Measurements from ENCODE around the gene DTNA. TPM values are rescaled to one million over a fixed set of nuclear protein-coding genes. Genes with fewer than 3 reads are reported as not detected.

Gene DTNA
- total RNA-seq, 2 donors from 2014 or later: not detected

DNA sequence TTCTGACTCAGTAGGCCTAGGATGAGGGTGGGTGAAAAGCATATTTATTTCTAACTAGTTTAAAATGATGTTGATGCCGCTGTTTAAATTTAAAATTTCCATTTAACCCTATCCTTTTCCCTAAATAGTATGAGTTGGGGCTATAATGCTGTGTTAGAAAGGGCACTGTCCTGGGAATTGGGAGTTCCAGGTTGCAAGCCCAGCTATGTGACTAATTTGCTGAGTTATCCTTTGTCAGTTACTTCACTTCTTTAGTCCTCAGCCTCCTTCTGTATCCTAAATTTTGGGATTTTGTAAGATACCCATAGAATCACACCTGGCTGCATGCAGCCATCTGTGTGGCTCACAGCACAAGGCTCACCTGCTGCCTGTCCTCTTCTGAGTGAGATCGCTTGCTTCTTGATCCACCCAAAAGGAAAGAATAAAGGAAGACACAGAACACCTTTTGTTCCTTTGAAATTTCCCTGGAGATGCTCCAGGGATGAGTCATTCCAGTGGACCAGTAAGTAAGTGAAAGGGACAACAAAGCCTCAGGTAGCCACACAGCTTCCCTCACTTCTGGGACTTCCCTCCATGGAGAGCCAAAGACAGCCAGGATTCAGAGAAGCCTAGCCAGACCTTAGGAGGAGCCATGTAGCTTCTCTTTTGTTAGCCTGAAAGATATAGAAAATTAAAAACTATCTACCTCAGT is 97.2 kb downstream of the DTNA start:
- Mint-ChIP-seq H3K36me3 (ENCODE audit: low read depth) (peaks cover 2% of the 10 kb centered on the region), H3K27ac (no peak overlapping the region), H3K4me1 (no peaks in the 10 kb centered on the region), H3K4me3 (no peak overlapping the region), H3K27me3 (peaks cover 37% of the 10 kb centered on the region)
- no peaks in the 10 kb centered on the region for H3K9me3 ChIP-seq (ENCODE audit: control insufficient read depth, low read length, poor library complexity, severe bottlenecking)
- DNase-seq (no peak), ATAC-seq (no peak)

DNA sequence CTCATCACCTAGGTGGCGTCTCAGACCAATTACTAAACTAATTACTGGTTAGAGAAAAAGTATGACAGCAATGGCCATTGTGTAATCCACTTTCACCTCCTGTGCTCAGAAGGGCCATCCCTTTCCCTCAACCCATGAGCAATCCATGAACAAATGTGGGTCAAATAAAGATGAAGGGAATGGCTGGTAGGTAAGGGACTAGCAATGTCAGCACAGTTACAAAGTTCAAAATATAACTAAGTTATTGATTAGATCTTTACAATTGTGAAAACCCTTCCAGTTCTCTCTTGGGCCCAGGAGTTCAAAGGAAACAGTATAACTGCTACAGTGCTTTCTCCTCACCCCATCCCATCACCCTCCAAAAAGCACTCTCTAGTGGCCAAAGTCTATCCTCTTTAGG is 98.3 kb downstream of the DTNA start:
- H3K27me3 Mint-ChIP-seq: peaks cover 35% of the 10 kb centered on the region
- no peaks in the 10 kb centered on the region for H3K9me3 ChIP-seq (ENCODE audit: control insufficient read depth, low read length, poor library complexity, severe bottlenecking)
- ATAC-seq: no peak
- H3K27ac Mint-ChIP-seq: no peak overlapping the region
- H3K36me3 Mint-ChIP-seq (ENCODE audit: low read depth): peaks cover 2% of the 10 kb centered on the region
- no peak overlapping the region for H3K4me3 Mint-ChIP-seq
- H3K4me1 Mint-ChIP-seq: no peaks in the 10 kb centered on the region
- DNase-seq: no peak

DNA sequence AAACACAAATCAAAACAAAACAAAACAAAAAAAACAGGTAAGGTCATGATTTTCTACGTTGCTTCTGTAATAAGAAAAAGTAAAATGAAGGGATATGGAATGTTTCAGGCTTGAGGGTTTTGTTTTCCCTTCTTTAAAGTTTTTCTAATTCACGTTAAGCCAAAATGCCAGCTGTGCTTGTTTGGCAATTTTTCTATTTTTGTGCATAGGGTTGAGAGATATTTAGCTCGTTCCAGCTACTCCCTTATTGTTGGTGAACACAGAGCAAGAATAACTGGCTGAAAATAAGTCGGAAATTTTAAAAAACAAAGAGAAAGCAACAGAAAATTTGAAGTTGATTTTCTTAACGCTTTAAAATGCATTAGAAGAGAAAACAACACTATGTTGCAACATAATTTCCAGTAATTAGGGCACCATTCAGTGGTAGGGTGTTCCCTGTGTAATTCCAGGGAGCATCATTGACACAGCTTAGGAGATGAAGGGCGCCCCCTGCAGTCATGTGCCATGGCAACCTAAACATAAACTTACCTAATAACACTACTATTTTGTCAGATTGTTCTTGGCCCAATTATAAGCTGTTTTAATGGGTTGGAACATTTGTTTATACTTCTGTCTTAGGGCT is 99.5 kb downstream of the DTNA start:
- Mint-ChIP-seq H3K4me3 (no peak overlapping the region), H3K27ac (no peak overlapping the region), H3K27me3 (peaks cover 30% of the 10 kb centered on the region), H3K4me1 (no peaks in the 10 kb centered on the region), H3K36me3 (ENCODE audit: low read depth) (no peaks in the 10 kb centered on the region)
- no peaks in the 10 kb centered on the region for H3K9me3 ChIP-seq (ENCODE audit: control insufficient read depth, low read length, poor library complexity, severe bottlenecking)
- ATAC-seq (no peak), DNase-seq (no peak)

DNA sequence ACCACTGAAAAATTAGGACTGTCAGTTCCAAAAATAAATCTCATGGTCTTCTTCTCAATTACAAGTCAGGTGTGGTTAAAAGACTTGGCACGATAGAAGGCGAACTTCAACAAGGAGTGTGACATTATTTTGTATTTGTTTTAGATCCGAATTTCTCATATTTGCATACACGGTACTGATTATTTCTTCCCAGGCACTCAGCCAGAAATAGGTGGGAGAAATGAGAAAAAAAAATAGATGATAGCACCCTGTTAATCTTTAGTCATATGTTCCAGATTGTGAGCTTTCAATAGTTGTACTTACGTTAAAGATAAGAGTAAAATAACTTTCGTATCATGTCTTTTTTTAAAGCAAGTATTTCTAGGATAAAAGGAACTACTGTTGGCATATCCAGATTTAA is 106.1 kb downstream of the DTNA start:
- H3K4me3 Mint-ChIP-seq: no peak overlapping the region
- H3K36me3 Mint-ChIP-seq (ENCODE audit: low read depth): no peaks in the 10 kb centered on the region
- ATAC-seq: no peak

DNA sequence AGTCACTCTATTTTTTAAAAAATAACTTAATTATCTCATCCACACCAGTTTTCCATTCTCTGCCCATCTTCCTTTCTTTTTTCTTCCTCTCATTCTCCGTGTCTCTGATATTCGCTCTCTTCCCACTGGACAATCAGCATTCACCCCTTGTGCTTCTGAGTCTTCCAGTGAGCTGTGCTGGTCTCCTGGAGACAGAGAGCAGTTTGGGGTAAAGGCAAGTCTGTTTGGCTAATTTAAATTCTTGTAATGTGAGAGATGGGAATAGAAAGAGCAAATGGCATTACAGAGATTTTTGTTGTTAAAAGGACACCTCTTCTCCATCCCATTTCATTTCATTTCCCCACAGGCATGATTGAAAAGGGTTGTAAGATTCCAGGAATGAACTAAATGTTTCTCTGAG is 107.5 kb downstream of the DTNA start:
- DNase-seq (no peak), ATAC-seq (no peak)
- no peak overlapping the region for H3K27ac Mint-ChIP-seq
- peaks cover 46% of the 10 kb centered on the region for H3K27me3 Mint-ChIP-seq
- H3K4me1 Mint-ChIP-seq: no peaks in the 10 kb centered on the region
- H3K4me3 Mint-ChIP-seq: no peak overlapping the region
- no peaks in the 10 kb centered on the region for H3K9me3 ChIP-seq (ENCODE audit: control insufficient read depth, low read length, poor library complexity, severe bottlenecking)
- no peaks in the 10 kb centered on the region for H3K36me3 Mint-ChIP-seq (ENCODE audit: low read depth)

More for the DNA sequence above, 106.1 kb downstream of the DTNA start:
- Mint-ChIP-seq H3K4me1 (no peaks in the 10 kb centered on the region), H3K27me3 (peaks cover 40% of the 10 kb centered on the region), H3K27ac (no peak overlapping the region)
- no peaks in the 10 kb centered on the region for H3K9me3 ChIP-seq (ENCODE audit: control insufficient read depth, low read length, poor library complexity, severe bottlenecking)
- DNase-seq: no peak

DNA sequence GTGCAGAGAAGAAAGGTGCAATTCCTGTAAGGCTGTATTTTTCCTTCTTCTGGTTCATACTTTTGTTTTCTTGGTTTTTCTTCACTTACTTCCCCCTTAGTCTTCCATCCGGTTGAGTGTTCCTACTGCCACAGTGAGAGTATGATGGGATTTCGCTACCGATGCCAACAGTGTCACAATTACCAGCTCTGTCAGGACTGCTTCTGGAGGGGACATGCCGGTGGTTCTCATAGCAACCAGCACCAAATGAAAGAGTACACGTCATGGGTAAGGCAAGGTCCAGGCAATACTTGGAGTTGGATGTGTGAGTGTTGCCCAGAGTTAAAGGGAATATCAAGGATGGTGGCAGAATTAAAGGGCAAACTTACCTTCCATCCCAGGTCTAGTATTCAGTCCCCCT is 108.0 kb downstream of the DTNA start:
- Mint-ChIP-seq H3K36me3 (ENCODE audit: low read depth) (no peaks in the 10 kb centered on the region), H3K27ac (no peak overlapping the region)
- ATAC-seq: no peak

DNA sequence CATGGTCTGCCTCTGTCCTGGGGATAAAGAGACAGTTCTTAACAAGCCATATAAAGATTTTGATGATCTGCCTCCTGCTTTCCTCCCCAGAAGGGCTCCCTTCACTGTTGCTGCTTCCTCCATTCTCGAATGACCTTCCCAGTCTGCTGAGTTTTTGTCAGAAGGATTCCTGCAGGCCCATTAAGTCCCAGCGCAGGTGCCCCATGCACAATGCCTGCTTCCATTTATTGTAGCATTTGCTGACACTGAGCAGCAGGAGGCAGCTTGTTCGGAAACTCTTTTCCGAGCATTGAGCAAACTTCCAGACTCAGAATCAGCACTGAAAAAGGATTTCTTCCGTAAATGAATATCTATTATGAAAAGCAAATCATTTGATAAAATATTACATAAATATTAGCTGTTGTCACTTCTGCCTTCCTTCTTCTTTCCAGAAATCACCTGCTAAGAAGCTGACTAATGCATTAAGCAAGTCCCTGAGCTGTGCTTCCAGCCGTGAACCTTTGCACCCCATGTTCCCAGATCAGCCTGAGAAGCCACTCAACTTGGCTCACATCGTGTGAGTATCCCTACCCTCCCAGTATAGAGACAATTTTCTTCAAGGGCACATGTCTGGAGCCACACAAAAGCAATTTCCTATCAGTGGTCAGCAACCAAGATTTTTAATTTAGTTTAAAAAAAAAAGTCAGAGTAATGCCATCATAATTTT is 110.4 kb downstream of the DTNA start:
- ATAC-seq (no peak), DNase-seq (no peak)
- no peaks in the 10 kb centered on the region for H3K9me3 ChIP-seq (ENCODE audit: control insufficient read depth, low read length, poor library complexity, severe bottlenecking)
- Mint-ChIP-seq H3K4me3 (no peak overlapping the region), H3K4me1 (no peaks in the 10 kb centered on the region), H3K36me3 (ENCODE audit: low read depth) (no peaks in the 10 kb centered on the region), H3K27me3 (peaks cover 48% of the 10 kb centered on the region), H3K27ac (no peak overlapping the region)

More for the DNA sequence above, 108.0 kb downstream of the DTNA start:
- no peak overlapping the region for H3K4me3 Mint-ChIP-seq
- no peak for DNase-seq
- no peaks in the 10 kb centered on the region for H3K9me3 ChIP-seq (ENCODE audit: control insufficient read depth, low read length, poor library complexity, severe bottlenecking)
- no peaks in the 10 kb centered on the region for H3K4me1 Mint-ChIP-seq
- H3K27me3 Mint-ChIP-seq: peaks cover 45% of the 10 kb centered on the region

DNA sequence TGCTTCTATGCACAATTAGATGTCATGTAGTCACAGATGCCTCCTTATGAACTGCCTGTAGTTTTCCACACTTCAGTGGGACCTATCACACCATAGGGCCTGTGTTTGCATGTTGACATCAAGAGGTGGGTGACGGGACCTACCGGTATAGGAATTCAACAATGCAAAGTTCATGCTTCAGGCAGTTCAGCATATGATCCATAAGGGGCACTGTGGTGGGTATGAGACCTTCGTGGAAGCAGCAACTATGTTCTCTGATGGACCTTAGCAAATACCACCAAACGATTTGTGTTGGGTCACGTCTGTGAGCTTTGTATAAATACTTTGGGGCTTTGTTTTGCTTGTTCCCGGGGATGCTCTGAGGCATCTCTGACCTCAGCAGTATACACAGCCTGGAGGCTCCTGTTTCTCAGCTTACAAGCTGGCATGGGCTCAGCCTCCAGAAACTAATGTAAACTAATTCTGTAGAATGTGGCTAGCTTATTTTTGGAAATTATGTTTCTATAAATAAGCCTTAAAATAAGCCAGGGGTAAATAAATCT is 111.6 kb downstream of the DTNA start:
- H3K36me3 Mint-ChIP-seq (ENCODE audit: low read depth): no peaks in the 10 kb centered on the region
- no peaks in the 10 kb centered on the region for H3K9me3 ChIP-seq (ENCODE audit: control insufficient read depth, low read length, poor library complexity, severe bottlenecking)
- H3K4me3 Mint-ChIP-seq: no peak overlapping the region
- ATAC-seq: no peak
- no peak for DNase-seq
- no peak overlapping the region for H3K27ac Mint-ChIP-seq
- peaks cover 44% of the 10 kb centered on the region for H3K27me3 Mint-ChIP-seq
- H3K4me1 Mint-ChIP-seq: no peaks in the 10 kb centered on the region

DNA sequence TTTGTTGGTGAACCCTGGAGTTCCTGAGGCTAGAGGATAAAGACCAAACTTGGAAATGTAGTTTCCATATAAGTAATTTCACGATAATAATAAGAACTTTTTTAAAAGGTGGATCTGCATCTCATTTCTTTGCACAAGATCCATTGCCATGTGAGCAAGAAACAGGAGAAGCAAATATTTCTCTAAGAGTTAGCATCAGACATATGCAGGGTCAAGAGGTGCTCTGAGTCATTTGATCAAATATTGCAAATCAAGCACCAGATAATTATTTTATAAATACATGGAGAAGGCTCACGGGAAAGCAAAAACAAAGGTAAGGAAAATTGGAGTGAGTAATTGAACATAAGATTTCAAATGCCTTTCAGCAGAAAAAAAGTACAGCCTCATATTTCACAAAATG is 118.0 kb downstream of the DTNA start:
- ATAC-seq: no peak
- no peaks in the 10 kb centered on the region for H3K36me3 Mint-ChIP-seq (ENCODE audit: low read depth)
- H3K4me3 Mint-ChIP-seq: no peak overlapping the region
- H3K9me3 ChIP-seq (ENCODE audit: control insufficient read depth, low read length, poor library complexity, severe bottlenecking): no peaks in the 10 kb centered on the region
- no peak for DNase-seq
- H3K27me3 Mint-ChIP-seq: peaks cover 27% of the 10 kb centered on the region
- no peak overlapping the region for H3K27ac Mint-ChIP-seq
- H3K4me1 Mint-ChIP-seq: no peaks in the 10 kb centered on the region

DNA sequence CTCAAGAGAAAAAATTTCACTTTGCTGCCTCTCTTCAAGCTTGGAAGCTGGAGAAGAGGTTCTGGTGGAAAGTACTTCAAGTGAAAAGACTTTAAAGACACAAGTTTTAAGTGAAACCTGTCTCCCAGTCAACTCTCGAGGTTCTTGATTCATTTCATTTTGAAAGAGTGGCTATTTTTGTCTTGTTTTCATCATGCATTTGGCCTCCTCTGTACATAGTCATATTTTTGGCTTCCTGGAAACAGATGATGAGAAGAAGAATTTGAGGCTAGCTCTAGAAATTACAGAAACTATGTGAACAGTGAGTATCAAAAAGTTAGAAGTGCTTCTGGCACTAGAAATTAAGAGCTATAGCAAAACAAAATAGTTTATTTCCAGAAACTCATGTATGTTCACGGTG is 124.8 kb downstream of the DTNA start:
- no peaks in the 10 kb centered on the region for H3K9me3 ChIP-seq (ENCODE audit: control insufficient read depth, low read length, poor library complexity, severe bottlenecking)
- H3K27me3 Mint-ChIP-seq: peaks cover 24% of the 10 kb centered on the region
- DNase-seq: no peak
- H3K27ac Mint-ChIP-seq: no peak overlapping the region
- H3K4me3 Mint-ChIP-seq: no peak overlapping the region
- no peak for ATAC-seq
- H3K4me1 Mint-ChIP-seq: no peaks in the 10 kb centered on the region
- H3K36me3 Mint-ChIP-seq (ENCODE audit: low read depth): no peaks in the 10 kb centered on the region

DNA sequence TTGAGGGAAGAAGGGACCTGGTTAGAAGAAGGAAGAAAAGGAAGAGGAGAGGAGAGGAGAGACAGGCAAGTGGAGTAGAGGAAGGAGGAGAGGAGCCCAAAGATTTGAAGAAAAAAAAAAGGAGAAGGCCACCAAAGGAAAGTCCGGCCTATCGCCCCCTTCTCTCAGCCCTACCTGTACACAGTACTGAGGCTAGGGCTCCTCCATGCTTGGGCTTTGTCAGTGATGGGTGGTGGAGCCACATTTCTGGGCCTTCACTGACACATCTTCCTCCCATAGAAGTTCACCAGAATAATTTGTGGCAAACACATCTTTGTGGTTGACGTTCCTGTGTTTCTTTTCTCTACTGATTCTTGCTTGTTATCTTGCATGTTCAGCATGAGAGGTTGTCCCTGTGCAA is 125.4 kb downstream of the DTNA start:
- DNase-seq: no peak
- no peak for ATAC-seq
- Mint-ChIP-seq H3K4me1 (no peaks in the 10 kb centered on the region), H3K4me3 (no peak overlapping the region), H3K27me3 (peaks cover 24% of the 10 kb centered on the region), H3K27ac (no peak overlapping the region), H3K36me3 (ENCODE audit: low read depth) (no peaks in the 10 kb centered on the region)
- H3K9me3 ChIP-seq (ENCODE audit: control insufficient read depth, low read length, poor library complexity, severe bottlenecking): no peaks in the 10 kb centered on the region

DNA sequence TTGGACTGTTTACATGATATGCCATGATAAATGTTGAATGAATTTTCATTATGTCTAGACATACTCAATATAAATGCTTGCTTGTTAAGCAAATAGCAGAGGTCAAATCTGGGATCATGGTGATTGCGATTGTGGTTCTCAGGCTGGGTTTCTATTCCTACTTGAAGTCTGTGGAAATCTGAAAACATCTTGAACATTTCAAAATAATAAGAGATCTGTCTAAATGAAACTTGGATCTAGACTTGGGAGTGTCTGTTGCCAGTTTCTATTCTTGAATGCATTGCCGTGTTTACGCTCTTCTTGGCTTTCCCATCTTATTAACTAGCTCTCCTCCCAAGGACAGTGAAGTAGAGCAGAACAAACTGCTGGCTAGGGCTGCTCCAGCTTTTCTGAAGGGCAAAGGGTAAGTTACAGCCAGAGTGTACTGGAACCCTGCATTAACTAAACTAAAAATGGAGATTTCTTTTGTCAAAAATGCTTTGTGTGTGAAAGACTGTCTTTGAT is 127.7 kb downstream of the DTNA start:
- Mint-ChIP-seq H3K27me3 (peaks cover 16% of the 10 kb centered on the region), H3K36me3 (ENCODE audit: low read depth) (no peaks in the 10 kb centered on the region), H3K4me3 (no peak overlapping the region), H3K27ac (no peak overlapping the region), H3K4me1 (no peaks in the 10 kb centered on the region)
- no peak for ATAC-seq
- DNase-seq: no peak
- H3K9me3 ChIP-seq (ENCODE audit: control insufficient read depth, low read length, poor library complexity, severe bottlenecking): no peaks in the 10 kb centered on the region

DNA sequence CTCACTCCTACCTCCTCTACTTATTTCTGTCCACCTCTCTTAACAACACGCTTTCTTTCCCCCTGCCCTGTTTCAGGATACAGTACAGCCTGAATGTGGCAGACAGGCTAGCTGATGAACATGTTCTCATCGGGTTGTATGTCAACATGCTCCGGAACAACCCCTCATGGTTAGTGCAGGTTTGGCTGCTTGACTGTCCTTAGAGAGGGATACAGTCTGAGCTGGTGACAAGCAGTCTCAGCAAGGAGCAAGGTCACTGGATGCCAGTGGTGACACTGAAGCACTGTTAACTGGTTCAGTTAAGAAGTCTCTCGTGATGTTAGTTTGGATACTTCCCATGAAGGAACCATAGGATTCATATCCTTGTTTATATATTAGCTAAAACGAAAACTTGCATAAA is 128.6 kb downstream of the DTNA start:
- no peak for ATAC-seq
- no peak for DNase-seq
- Mint-ChIP-seq H3K4me3 (no peak overlapping the region), H3K36me3 (ENCODE audit: low read depth) (no peaks in the 10 kb centered on the region), H3K27ac (no peak overlapping the region), H3K27me3 (peaks cover 12% of the 10 kb centered on the region), H3K4me1 (no peaks in the 10 kb centered on the region)
- no peaks in the 10 kb centered on the region for H3K9me3 ChIP-seq (ENCODE audit: control insufficient read depth, low read length, poor library complexity, severe bottlenecking)
